OCI-LY7 (cell line): Measurements from ENCODE around the gene KCNJ2.

ENCODE experiments used
- EZH2phosphoT487 ChIP-seq: fragments of 200-600 bp; sonication (generic); IDR thresholded peaks from 2 replicates; pipeline ENCODE4 v1.6.1; 2018; ENCODE audit warnings: low read depth, borderline replicate concordance, mild to moderate bottlenecking, mixed run types, antibody characterized with exemption, low read length, moderate library complexity, mixed read lengths
- TF ChIP-seq, protein P1 (sequence below): fragments of 200-600 bp; sonication (generic); conservative IDR thresholded peaks from 2 replicates; pipeline ENCODE4 v1.5.1; 2014; ENCODE audit warnings: mild to moderate bottlenecking, antibody characterized with exemption, low read length, moderate library complexity, mixed read lengths

GRCh38 chr17:70183508-70183907 lies 14.2 kb downstream of the KCNJ2 start:
- TF ChIP-seq, protein P1, sequence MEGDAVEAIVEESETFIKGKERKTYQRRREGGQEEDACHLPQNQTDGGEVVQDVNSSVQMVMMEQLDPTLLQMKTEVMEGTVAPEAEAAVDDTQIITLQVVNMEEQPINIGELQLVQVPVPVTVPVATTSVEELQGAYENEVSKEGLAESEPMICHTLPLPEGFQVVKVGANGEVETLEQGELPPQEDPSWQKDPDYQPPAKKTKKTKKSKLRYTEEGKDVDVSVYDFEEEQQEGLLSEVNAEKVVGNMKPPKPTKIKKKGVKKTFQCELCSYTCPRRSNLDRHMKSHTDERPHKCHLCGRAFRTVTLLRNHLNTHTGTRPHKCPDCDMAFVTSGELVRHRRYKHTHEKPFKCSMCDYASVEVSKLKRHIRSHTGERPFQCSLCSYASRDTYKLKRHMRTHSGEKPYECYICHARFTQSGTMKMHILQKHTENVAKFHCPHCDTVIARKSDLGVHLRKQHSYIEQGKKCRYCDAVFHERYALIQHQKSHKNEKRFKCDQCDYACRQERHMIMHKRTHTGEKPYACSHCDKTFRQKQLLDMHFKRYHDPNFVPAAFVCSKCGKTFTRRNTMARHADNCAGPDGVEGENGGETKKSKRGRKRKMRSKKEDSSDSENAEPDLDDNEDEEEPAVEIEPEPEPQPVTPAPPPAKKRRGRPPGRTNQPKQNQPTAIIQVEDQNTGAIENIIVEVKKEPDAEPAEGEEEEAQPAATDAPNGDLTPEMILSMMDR, result no peak
- no peak for TF ChIP-seq EZH2phosphoT487
